ENCODE data around the gene SFT2D1. TPM values are rescaled to one million over a fixed set of nuclear protein-coding genes. Genes with fewer than 3 reads are reported as not detected.
A peak's percentile ranks its signal among the peaks of the same experiment; 100 is the strongest.

The SFT2D1 gene
- total and polyA plus RNA-seq, 2 of the 4 experiments (the other 2 are of a cell fraction) = 10.2 to 45.8 TPM

GRCh38 chr6:166289207-166290060, 52.9 kb downstream of the SFT2D1 start:
- H2BK120ac ChIP-seq (ENCODE audit: low read depth, low read length) = no peak overlapping the region
- peak overlapping the region; percentile 61 for H2AK9ac ChIP-seq (replicated peaks; ENCODE audit: low read depth, low read length, poor library complexity)
- no peak for TF ChIP-seq CHD1 (IDR thresholded peaks at IDR 0.05; ENCODE audit: low read depth, low read length)
- no peak for TF ChIP-seq NFE2L2 (IDR thresholded peaks at IDR 0.05; ENCODE audit: low read depth, low read length)
- H4K8ac ChIP-seq (ENCODE audit: low read depth in 2 of 2, low read length in 2 of 2) = no peak overlapping the region
- 86% methylated on average over 5 of the region's 14 CpGs; no CpG with 5 or more reads in 1 of the 2 experiments for WGBS, 2 experiments (ENCODE audit: extremely low coverage in 2 of 2, insufficient read length in 1 of 2)
- H3K56ac ChIP-seq (ENCODE audit: extremely low read depth, insufficient read depth, low read length) = no peak overlapping the region
- H3K4me2 ChIP-seq (ENCODE audit: low read depth, low read length) = no peak overlapping the region
- H3K79me1 ChIP-seq (ENCODE audit: low read depth in 1 of 2, low read length in 2 of 2) = no peaks in the 10 kb centered on the region
- no peak overlapping the region for H3K9ac ChIP-seq (ENCODE audit: low read depth, low read length)
- no peak overlapping the region for H2BK5ac ChIP-seq (ENCODE audit: low read depth, low read length, poor library complexity, severe bottlenecking)
- H4K20me1 ChIP-seq (ENCODE audit: insufficient read depth, low read length) = no peaks in the 10 kb centered on the region
- intact Hi-C loops (cut with micrococcal nuclease) (no loop called here), in situ Hi-C loops (cut with MboI; ENCODE audit: low sequenced_read_pairs) (no loop called here), dilution Hi-C loops (cut with HindIII; ENCODE audit: low sequenced_read_pairs, unreplicated experiment) (no loop called here)
- H2AK5ac ChIP-seq (ENCODE audit: low read depth, low read length) = no peak overlapping the region
- ChIA-PET CTCF (no interaction called here), POLR2A (ENCODE audit: unreplicated experiment) (no interaction called here)
- H3K9me3 ChIP-seq (ENCODE audit: control insufficient read depth, insufficient read depth, low read length) = no peaks in the 10 kb centered on the region
- H3K4me1 ChIP-seq (ENCODE audit: control insufficient read depth, insufficient read depth, low read length) = no peaks in the 10 kb centered on the region
- H3K18ac ChIP-seq (ENCODE audit: low read depth, low read length) = no peak overlapping the region
- BruUV-seq (replicated peaks) = no TSS peak
- DNase-seq = no peak
- no peaks in the 10 kb centered on the region for H3K36me3 ChIP-seq (ENCODE audit: control insufficient read depth, insufficient read depth, low read length)
- H3K27me3 ChIP-seq (ENCODE audit: control insufficient read depth, insufficient read depth, low read length) = peaks cover 8% of the 10 kb centered on the region
- ATAC-seq (ENCODE audit: low read depth) = no peak
- no peak overlapping the region for H4K91ac ChIP-seq (ENCODE audit: insufficient read depth, low read depth, low read length)
- H3K23ac ChIP-seq (ENCODE audit: low read depth, low read length) = no peak overlapping the region
- no peak overlapping the region for H2BK20ac ChIP-seq (ENCODE audit: low read depth, low read length)
- no peak overlapping the region for H2AFZ ChIP-seq (replicated peaks; ENCODE audit: low read length, poor library complexity)
- no peaks in the 10 kb centered on the region for H3K9me1 ChIP-seq (ENCODE audit: insufficient read depth, low read length)
- H4K5ac ChIP-seq (ENCODE audit: low read depth, low read length) = no peak overlapping the region
- H3K4me3 ChIP-seq (ENCODE audit: insufficient read depth, low read depth, low read length) = no peak overlapping the region
- H2BK15ac ChIP-seq (ENCODE audit: low read depth, low read length) = no peak overlapping the region
- no peak overlapping the region for H3K14ac ChIP-seq (replicated peaks; ENCODE audit: low read depth, low read length)
- no peak overlapping the region for H3K4ac ChIP-seq (ENCODE audit: low read depth, low read length)
- no peak overlapping the region for H3K27ac ChIP-seq (ENCODE audit: insufficient read depth, low read length)
